Osteocyte (in vitro differentiated cells): Measurements from ENCODE around the gene MYOF. TPM values are rescaled to one million over a fixed set of nuclear protein-coding genes. Genes with fewer than 3 reads are reported as not detected.

ENCODE experiments used
- DNase-seq: peaks from one replicate; pipeline ENCODE4 v3.0.0; 2021; ENCODE audit warnings: mixed read lengths; ENCODE audit not compliant: unreplicated experiment; ENCODE audit errors: extremely low spot score
- H3K27ac Mint-ChIP-seq: one replicate; pipeline ENCODE4 v1.8.0; 2021; ENCODE audit warnings: mild to moderate bottlenecking, mixed read lengths; ENCODE audit not compliant: unreplicated experiment
- H3K27me3 Mint-ChIP-seq: one replicate; pipeline ENCODE4 v1.8.0; 2021; ENCODE audit warnings: mixed read lengths; ENCODE audit not compliant: unreplicated experiment
- H3K36me3 Mint-ChIP-seq: one replicate; pipeline ENCODE4 v1.8.0; 2021; ENCODE audit warnings: mixed read lengths; ENCODE audit not compliant: unreplicated experiment
- H3K4me1 Mint-ChIP-seq: one replicate; pipeline ENCODE4 v1.8.0; 2021; ENCODE audit warnings: mixed read lengths; ENCODE audit not compliant: unreplicated experiment
- H3K4me3 Mint-ChIP-seq: one replicate; pipeline ENCODE4 v1.8.0; 2021; ENCODE audit warnings: mild to moderate bottlenecking, moderate library complexity, mixed read lengths; ENCODE audit not compliant: unreplicated experiment
- H3K9me3 Mint-ChIP-seq: one replicate; pipeline ENCODE4 v1.8.0; 2021; ENCODE audit warnings: mixed read lengths; ENCODE audit not compliant: unreplicated experiment
- CTCF ChIP-seq: fragments of 200-600 bp; sonication (generic); IDR thresholded peaks from 2 replicates; pipeline ENCODE4 v1.5.0; 2021; ENCODE audit warnings: antibody characterized with exemption, mild to moderate bottlenecking, moderate library complexity
- total RNA-seq: library from RNA; stranded (reverse); gene quantifications from 2 replicates; pipeline ENCODE4 v1.2.1, GENCODE V29; 2021

Gene MYOF
- total RNA-seq, 1 donor from 2014 or later = 470 TPM

- no peak for DNase-seq
- Mint-ChIP-seq H3K4me1 (no peaks in the 10 kb centered on the region), H3K4me3 (no peak overlapping the region), H3K27me3 (no peaks in the 10 kb centered on the region), H3K36me3 (peaks cover 3% of the 10 kb centered on the region), H3K9me3 (peaks cover 18% of the 10 kb centered on the region), H3K27ac (no peak overlapping the region)
- TF ChIP-seq CTCF = no peak
These were observed 209.1 kb downstream of the MYOF start for GRCh38 chr10:93272884-93273675.

GRCh38 chr10:93271347-93271746 lies 210.8 kb downstream of the MYOF start:
- H3K9me3 Mint-ChIP-seq = peaks cover 18% of the 10 kb centered on the region

GRCh38 chr10:93269281-93269680 lies 212.9 kb downstream of the MYOF start:
- peaks cover 18% of the 10 kb centered on the region for H3K9me3 Mint-ChIP-seq
- no peak for TF ChIP-seq CTCF
- no peaks in the 10 kb centered on the region for H3K4me1 Mint-ChIP-seq
- no peak overlapping the region for H3K27ac Mint-ChIP-seq
- no peaks in the 10 kb centered on the region for H3K27me3 Mint-ChIP-seq
- peaks cover 3% of the 10 kb centered on the region for H3K36me3 Mint-ChIP-seq
- no peak overlapping the region for H3K4me3 Mint-ChIP-seq
- DNase-seq = no peak

More at GRCh38 chr10:93271347-93271746, 210.8 kb downstream of the MYOF start:
- H3K4me3 Mint-ChIP-seq = no peak overlapping the region
- no peak overlapping the region for H3K27ac Mint-ChIP-seq
- H3K4me1 Mint-ChIP-seq = no peaks in the 10 kb centered on the region
- peaks cover 3% of the 10 kb centered on the region for H3K36me3 Mint-ChIP-seq
- DNase-seq = no peak
- no peak for TF ChIP-seq CTCF
- no peaks in the 10 kb centered on the region for H3K27me3 Mint-ChIP-seq

GRCh38 chr10:93268021-93268420 lies 214.1 kb downstream of the MYOF start:
- Mint-ChIP-seq H3K36me3 (peaks cover 3% of the 10 kb centered on the region), H3K9me3 (peaks cover 18% of the 10 kb centered on the region), H3K27me3 (no peaks in the 10 kb centered on the region), H3K4me3 (no peak overlapping the region), H3K27ac (no peak overlapping the region), H3K4me1 (no peaks in the 10 kb centered on the region)
- no peak for TF ChIP-seq CTCF
- DNase-seq = no peak

- Mint-ChIP-seq H3K9me3 (peaks cover 18% of the 10 kb centered on the region), H3K36me3 (peaks cover 3% of the 10 kb centered on the region), H3K4me1 (no peaks in the 10 kb centered on the region), H3K4me3 (no peak overlapping the region), H3K27ac (no peak overlapping the region), H3K27me3 (no peaks in the 10 kb centered on the region)
- no peak for DNase-seq
- no peak for TF ChIP-seq CTCF
These were observed 214.6 kb downstream of the MYOF start for GRCh38 chr10:93267521-93267920.
